ENCODE measurements around the gene FILIP1.

DNA sequence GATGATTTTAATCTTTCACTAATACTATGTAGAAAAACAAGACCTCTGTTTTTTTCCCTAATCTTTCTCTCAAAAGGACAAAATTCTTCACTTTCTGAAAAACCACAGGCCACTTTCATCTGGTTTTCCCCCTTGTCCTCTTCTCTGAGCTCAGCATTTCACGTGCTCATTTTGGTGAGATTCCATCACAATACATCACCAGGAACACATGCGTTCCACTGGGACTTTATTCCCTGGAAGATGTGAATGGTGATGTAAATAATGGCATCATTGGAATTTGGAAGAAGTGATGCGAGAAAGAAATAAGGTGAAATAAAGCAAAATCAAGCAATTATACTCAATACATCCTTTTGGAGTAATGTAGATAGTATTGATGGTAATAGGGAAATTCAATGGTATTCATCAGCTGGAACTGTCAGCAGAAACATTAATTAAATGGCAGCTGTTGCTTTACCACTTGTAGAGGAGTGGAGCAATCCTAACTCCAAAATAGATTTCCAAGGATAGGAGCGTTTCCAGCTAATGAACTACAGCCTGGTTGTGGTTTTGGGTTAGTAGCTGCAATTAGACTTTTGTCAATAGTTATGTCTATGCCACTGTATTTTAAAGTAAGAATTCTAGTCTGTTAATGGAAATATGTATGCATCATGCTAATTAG is 11.5 kb downstream of the FILIP1 start:
- TF ChIP-seq, protein P1, sequence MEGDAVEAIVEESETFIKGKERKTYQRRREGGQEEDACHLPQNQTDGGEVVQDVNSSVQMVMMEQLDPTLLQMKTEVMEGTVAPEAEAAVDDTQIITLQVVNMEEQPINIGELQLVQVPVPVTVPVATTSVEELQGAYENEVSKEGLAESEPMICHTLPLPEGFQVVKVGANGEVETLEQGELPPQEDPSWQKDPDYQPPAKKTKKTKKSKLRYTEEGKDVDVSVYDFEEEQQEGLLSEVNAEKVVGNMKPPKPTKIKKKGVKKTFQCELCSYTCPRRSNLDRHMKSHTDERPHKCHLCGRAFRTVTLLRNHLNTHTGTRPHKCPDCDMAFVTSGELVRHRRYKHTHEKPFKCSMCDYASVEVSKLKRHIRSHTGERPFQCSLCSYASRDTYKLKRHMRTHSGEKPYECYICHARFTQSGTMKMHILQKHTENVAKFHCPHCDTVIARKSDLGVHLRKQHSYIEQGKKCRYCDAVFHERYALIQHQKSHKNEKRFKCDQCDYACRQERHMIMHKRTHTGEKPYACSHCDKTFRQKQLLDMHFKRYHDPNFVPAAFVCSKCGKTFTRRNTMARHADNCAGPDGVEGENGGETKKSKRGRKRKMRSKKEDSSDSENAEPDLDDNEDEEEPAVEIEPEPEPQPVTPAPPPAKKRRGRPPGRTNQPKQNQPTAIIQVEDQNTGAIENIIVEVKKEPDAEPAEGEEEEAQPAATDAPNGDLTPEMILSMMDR (IDR thresholded peaks at IDR 0.05) = no peak
- no peak for TF ChIP-seq POLR2A (IDR thresholded peaks at IDR 0.05)
